Activated B cell treated with CpG ODN at 0.5 μM for 24 hours (primary cell): ENCODE results near the gene GEMIN8. TPM values are rescaled to one million over a fixed set of nuclear protein-coding genes. Genes with fewer than 3 reads are reported as not detected.

Experiments used
- ATAC-seq: fragments of 200-7000 bp; cut with Tn5 transposase; one replicate; pipeline ENCODE4 v1.10.0; 2021; ENCODE audit warnings: low read depth, mild to moderate bottlenecking, moderate library complexity
- CTCF ChIA-PET: fragments of 350-600 bp; sonication (Branson Sonifier 250); formaldehyde crosslinking; loops from one replicate; lab custom pipeline; 2021; ENCODE audit warnings: antibody characterized with exemption; lab: Charles Lee
- POLR2A ChIA-PET: fragments of 350-600 bp; sonication (Branson Sonifier 250); formaldehyde crosslinking; loops from one replicate; lab custom pipeline; 2021; ENCODE audit warnings: antibody characterized with exemption; lab: Charles Lee
- DNase-seq: peaks from one replicate; pipeline ENCODE4 v3.0.0; 2022
- H3K27ac Mint-ChIP-seq: one replicate; pipeline ENCODE4 v1.8.0; 2020; ENCODE audit warnings: mixed read lengths
- H3K27me3 Mint-ChIP-seq: one replicate; pipeline ENCODE4 v1.8.0; 2021; ENCODE audit warnings: mixed read lengths
- H3K36me3 Mint-ChIP-seq: one replicate; pipeline ENCODE4 v1.8.0; 2021; ENCODE audit warnings: low read depth, mixed read lengths
- H3K4me1 Mint-ChIP-seq: one replicate; pipeline ENCODE4 v1.8.0; 2021; ENCODE audit warnings: mixed read lengths
- H3K4me3 Mint-ChIP-seq: one replicate; pipeline ENCODE4 v1.8.0; 2020; ENCODE audit warnings: mild to moderate bottlenecking, mixed read lengths
- H3K9me3 Mint-ChIP-seq: one replicate; pipeline ENCODE4 v1.8.0; 2020; ENCODE audit warnings: mixed read lengths
- CTCF ChIP-seq: fragments of 200-600 bp; IDR thresholded peaks from one replicate; pipeline ENCODE4 v1.8.0; 2022; ENCODE audit warnings: antibody characterized with exemption, mild to moderate bottlenecking
- intact Hi-C: fragments of 100-400 bp; cut with micrococcal nuclease; formaldehyde crosslinking; loops from one replicate; pipeline ENCODE4 v1.15.1; 2024
- total RNA-seq: library from RNA; stranded (reverse); gene quantifications from 2 replicates; pipeline ENCODE4 v1.2.3, GENCODE V29; 2022

The GEMIN8 gene
- total RNA-seq, 1 donor from 2014 or later, result 19.9 TPM

- ChIA-PET POLR2A (no interaction called here), CTCF (no interaction called here)
- H3K4me1 Mint-ChIP-seq, result no peaks in the 10 kb centered on the region
- no peak for TF ChIP-seq CTCF
- H3K9me3 Mint-ChIP-seq, result no peaks in the 10 kb centered on the region
- H3K27ac Mint-ChIP-seq, result no peak overlapping the region
- H3K27me3 Mint-ChIP-seq, result no peaks in the 10 kb centered on the region
- DNase-seq (no peak), ATAC-seq (no peak)
- intact Hi-C loops, result no loop called here
- H3K36me3 Mint-ChIP-seq, result peaks cover 47% of the 10 kb centered on the region
- no peak overlapping the region for H3K4me3 Mint-ChIP-seq
These were observed 16.6 kb downstream of the GEMIN8 start for GRCh38 chrX:14013054-14013453.

GRCh38 chrX:14010566-14010965 lies 19.1 kb downstream of the GEMIN8 start:
- H3K9me3 Mint-ChIP-seq, result no peaks in the 10 kb centered on the region
- CTCF ChIA-PET, result no interaction called here
- intact Hi-C loops, result no loop called here
- H3K36me3 Mint-ChIP-seq, result peaks cover 51% of the 10 kb centered on the region
- DNase-seq, result no peak
- no peaks in the 10 kb centered on the region for H3K27me3 Mint-ChIP-seq
- no peak overlapping the region for H3K27ac Mint-ChIP-seq
- H3K4me1 Mint-ChIP-seq, result no peaks in the 10 kb centered on the region
- H3K4me3 Mint-ChIP-seq, result no peak overlapping the region
- POLR2A ChIA-PET, result no interaction called here
- no peak for ATAC-seq
- TF ChIP-seq CTCF, result no peak

GRCh38 chrX:14006540-14006939 lies 23.2 kb downstream of the GEMIN8 start:
- ATAC-seq (no peak), DNase-seq (no peak)
- Mint-ChIP-seq H3K27me3 (no peaks in the 10 kb centered on the region), H3K27ac (no peak overlapping the region), H3K4me1 (no peaks in the 10 kb centered on the region), H3K9me3 (no peaks in the 10 kb centered on the region), H3K4me3 (no peak overlapping the region), H3K36me3 (peaks cover 42% of the 10 kb centered on the region)
- CTCF ChIA-PET, result no interaction called here
- intact Hi-C loops, result no loop called here
- TF ChIP-seq CTCF, result no peak
- POLR2A ChIA-PET, result no interaction called here

GRCh38 chrX:14003876-14004425 lies 25.7 kb downstream of the GEMIN8 start:
- POLR2A ChIA-PET, result no interaction called here
- H3K4me1 Mint-ChIP-seq, result no peaks in the 10 kb centered on the region
- DNase-seq, result no peak
- H3K4me3 Mint-ChIP-seq, result no peak overlapping the region
- no peaks in the 10 kb centered on the region for H3K27me3 Mint-ChIP-seq
- no peak for ATAC-seq
- peaks cover 34% of the 10 kb centered on the region for H3K36me3 Mint-ChIP-seq
- no peak for TF ChIP-seq CTCF
- H3K27ac Mint-ChIP-seq, result no peak overlapping the region
- intact Hi-C loops, result no loop called here
- CTCF ChIA-PET, result no interaction called here
- no peaks in the 10 kb centered on the region for H3K9me3 Mint-ChIP-seq

- Mint-ChIP-seq H3K4me3 (no peak overlapping the region), H3K27ac (no peak overlapping the region), H3K36me3 (peaks cover 28% of the 10 kb centered on the region), H3K9me3 (no peaks in the 10 kb centered on the region), H3K4me1 (no peaks in the 10 kb centered on the region), H3K27me3 (no peaks in the 10 kb centered on the region)
- intact Hi-C loops, result no loop called here
- CTCF ChIA-PET, result no interaction called here
- POLR2A ChIA-PET, result no interaction called here
- DNase-seq (no peak), ATAC-seq (no peak)
- TF ChIP-seq CTCF, result no peak
These were observed 26.7 kb downstream of the GEMIN8 start for GRCh38 chrX:14003028-14003427.
